SK-N-SH (cell line): ENCODE data around the gene UPP2.

Experiments used
- FOSL2 ChIP-seq: IDR thresholded peaks from 2 replicates; pipeline ENCODE4 v1.4.0; 2012; ENCODE audit warnings: low read depth, mild to moderate bottlenecking, moderate library complexity, borderline replicate concordance
- MEF2A ChIP-seq: IDR thresholded peaks from 2 replicates; pipeline ENCODE4 v1.4.0; 2012; ENCODE audit warnings: low read depth, borderline replicate concordance
- POLR2AphosphoS5 ChIP-seq: IDR thresholded peaks from 2 replicates; pipeline ENCODE4 v1.6.1; 2012; ENCODE audit warnings: low read depth, low read length
- RCOR1 ChIP-seq: fragments of 150-350 bp; IDR thresholded peaks from 2 replicates; pipeline ENCODE4 v1.6.1; 2017; ENCODE audit warnings: antibody characterized with exemption, low read length
- TF ChIP-seq, protein P1 (sequence below): IDR thresholded peaks from 2 replicates; pipeline ENCODE4 v1.4.0; 2012; ENCODE audit warnings: low read depth
- TF ChIP-seq, protein P2 (sequence below): fragments of 200-600 bp; sonication (generic); IDR thresholded peaks from 2 replicates; pipeline ENCODE4 v1.6.1; 2017; ENCODE audit warnings: antibody characterized with exemption, mild to moderate bottlenecking, moderate library complexity

- TF ChIP-seq, protein P1, sequence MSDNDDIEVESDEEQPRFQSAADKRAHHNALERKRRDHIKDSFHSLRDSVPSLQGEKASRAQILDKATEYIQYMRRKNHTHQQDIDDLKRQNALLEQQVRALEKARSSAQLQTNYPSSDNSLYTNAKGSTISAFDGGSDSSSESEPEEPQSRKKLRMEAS, result no peak
- TF ChIP-seq, protein P2, sequence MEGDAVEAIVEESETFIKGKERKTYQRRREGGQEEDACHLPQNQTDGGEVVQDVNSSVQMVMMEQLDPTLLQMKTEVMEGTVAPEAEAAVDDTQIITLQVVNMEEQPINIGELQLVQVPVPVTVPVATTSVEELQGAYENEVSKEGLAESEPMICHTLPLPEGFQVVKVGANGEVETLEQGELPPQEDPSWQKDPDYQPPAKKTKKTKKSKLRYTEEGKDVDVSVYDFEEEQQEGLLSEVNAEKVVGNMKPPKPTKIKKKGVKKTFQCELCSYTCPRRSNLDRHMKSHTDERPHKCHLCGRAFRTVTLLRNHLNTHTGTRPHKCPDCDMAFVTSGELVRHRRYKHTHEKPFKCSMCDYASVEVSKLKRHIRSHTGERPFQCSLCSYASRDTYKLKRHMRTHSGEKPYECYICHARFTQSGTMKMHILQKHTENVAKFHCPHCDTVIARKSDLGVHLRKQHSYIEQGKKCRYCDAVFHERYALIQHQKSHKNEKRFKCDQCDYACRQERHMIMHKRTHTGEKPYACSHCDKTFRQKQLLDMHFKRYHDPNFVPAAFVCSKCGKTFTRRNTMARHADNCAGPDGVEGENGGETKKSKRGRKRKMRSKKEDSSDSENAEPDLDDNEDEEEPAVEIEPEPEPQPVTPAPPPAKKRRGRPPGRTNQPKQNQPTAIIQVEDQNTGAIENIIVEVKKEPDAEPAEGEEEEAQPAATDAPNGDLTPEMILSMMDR, result no peak
- no peak for TF ChIP-seq RCOR1
- no peak for TF ChIP-seq MEF2A
- TF ChIP-seq POLR2AphosphoS5, result no peak
- TF ChIP-seq FOSL2, result no peak
Measured at GRCh38 chr2:158102446-158102845, 770 bp downstream of the UPP2 start.
